Ectodermal cell (in vitro differentiated cells): ENCODE measurements around the gene FAR2.

Source experiments
- H3K27ac ChIP-seq: 2 replicates; pipeline ENCODE4 v1.7.0; 2013; ENCODE audit warnings: mild to moderate bottlenecking, low read depth, low read length; ENCODE audit not compliant: insufficient read depth, poor library complexity, severe bottlenecking
- H3K27me3 ChIP-seq: 2 replicates; pipeline ENCODE4 v1.7.0; 2013; ENCODE audit warnings: mild to moderate bottlenecking, low read length; ENCODE audit not compliant: insufficient read depth, control insufficient read depth, poor library complexity, severe bottlenecking
- H3K36me3 ChIP-seq: one replicate; pipeline ENCODE4 v1.7.0; 2013; ENCODE audit warnings: low read length; ENCODE audit not compliant: control insufficient read depth, insufficient read depth
- H3K4me1 ChIP-seq: one replicate; pipeline ENCODE4 v1.7.0; 2013; ENCODE audit warnings: low read length; ENCODE audit not compliant: control insufficient read depth, insufficient read depth
- H3K4me3 ChIP-seq: 2 replicates; pipeline ENCODE4 v1.7.0; 2013; ENCODE audit warnings: low read depth, low read length, control low read depth; ENCODE audit not compliant: insufficient read depth
- H3K9me3 ChIP-seq: 2 replicates; pipeline ENCODE4 v1.7.0; 2013; ENCODE audit warnings: mild to moderate bottlenecking, low read length, moderate library complexity; ENCODE audit not compliant: control insufficient read depth
- WGBS, 2 experiments: methylation state at CpG; one replicate each; pipeline ENCODE4 v1.1.7; 2013; ENCODE audit warnings: missing lambda C conversion rate in 2 of 2; 5-methylcytosine and 5-hydroxymethylcytosine counted together

Gene FAR2

GRCh38 chr12:29316752-29317151 is 167.7 kb downstream of the FAR2 start:
- no peak overlapping the region for H3K4me3 ChIP-seq
- H3K27ac ChIP-seq: no peak overlapping the region
- no peaks in the 10 kb centered on the region for H3K36me3 ChIP-seq
- peaks cover 2% of the 10 kb centered on the region for H3K4me1 ChIP-seq
- 65 to 73% methylated on average over 4 of the region's 4 CpGs for WGBS, 2 experiments
- H3K9me3 ChIP-seq: no peaks in the 10 kb centered on the region
- H3K27me3 ChIP-seq: no peaks in the 10 kb centered on the region

GRCh38 chr12:29317556-29318363 is 168.7 kb downstream of the FAR2 start:
- no peak overlapping the region for H3K4me3 ChIP-seq
- peaks cover 2% of the 10 kb centered on the region for H3K4me1 ChIP-seq
- H3K9me3 ChIP-seq: no peaks in the 10 kb centered on the region
- no peaks in the 10 kb centered on the region for H3K27me3 ChIP-seq
- no peaks in the 10 kb centered on the region for H3K36me3 ChIP-seq
- 67% methylated on average over 8 of the region's 8 CpGs for WGBS, 2 experiments
- H3K27ac ChIP-seq: no peak overlapping the region

- WGBS, 2 experiments: 100% methylated on average over 1 of the region's 2 CpGs
- no peak overlapping the region for H3K27ac ChIP-seq
- H3K36me3 ChIP-seq: no peaks in the 10 kb centered on the region
- no peak overlapping the region for H3K4me3 ChIP-seq
- no peaks in the 10 kb centered on the region for H3K27me3 ChIP-seq
- H3K9me3 ChIP-seq: no peaks in the 10 kb centered on the region
- H3K4me1 ChIP-seq: peaks cover 2% of the 10 kb centered on the region
Measured at GRCh38 chr12:29320295-29321085, 171.4 kb downstream of the FAR2 start.

GRCh38 chr12:29322157-29322556 is 173.1 kb downstream of the FAR2 start:
- no peak overlapping the region for H3K27ac ChIP-seq
- no peak overlapping the region for H3K4me3 ChIP-seq
- no peaks in the 10 kb centered on the region for H3K4me1 ChIP-seq
- H3K36me3 ChIP-seq: no peaks in the 10 kb centered on the region
- H3K9me3 ChIP-seq: no peaks in the 10 kb centered on the region
- no peaks in the 10 kb centered on the region for H3K27me3 ChIP-seq
- 91 to 94% methylated on average over 3 of the region's 3 CpGs for WGBS, 2 experiments

GRCh38 chr12:29329411-29329810 is 180.3 kb downstream of the FAR2 start:
- H3K4me1 ChIP-seq: no peaks in the 10 kb centered on the region
- no peaks in the 10 kb centered on the region for H3K36me3 ChIP-seq
- H3K4me3 ChIP-seq: no peak overlapping the region
- no peaks in the 10 kb centered on the region for H3K27me3 ChIP-seq
- no peak overlapping the region for H3K27ac ChIP-seq
- no peaks in the 10 kb centered on the region for H3K9me3 ChIP-seq
- WGBS, 2 experiments: 100% methylated on average over 1 of the region's 1 CpG; no CpG with 5 or more reads in 1 of the 2 experiments

GRCh38 chr12:29333178-29333577 is 184.1 kb downstream of the FAR2 start:
- Histone ChIP-seq H3K27ac (no peak overlapping the region), H3K4me3 (no peak overlapping the region), H3K9me3 (no peaks in the 10 kb centered on the region), H3K4me1 (no peaks in the 10 kb centered on the region), H3K36me3 (no peaks in the 10 kb centered on the region), H3K27me3 (no peaks in the 10 kb centered on the region)
- WGBS, 2 experiments: 0 to 14% methylated on average over 1 of the region's 1 CpG

GRCh38 chr12:29334937-29335336 is 185.9 kb downstream of the FAR2 start:
- no peaks in the 10 kb centered on the region for H3K4me1 ChIP-seq
- no peaks in the 10 kb centered on the region for H3K27me3 ChIP-seq
- WGBS, 2 experiments: 95 to 97% methylated on average over 2 of the region's 2 CpGs
- H3K36me3 ChIP-seq: no peaks in the 10 kb centered on the region
- no peak overlapping the region for H3K27ac ChIP-seq
- H3K9me3 ChIP-seq: no peaks in the 10 kb centered on the region
- H3K4me3 ChIP-seq: no peak overlapping the region

- H3K27me3 ChIP-seq: no peaks in the 10 kb centered on the region
- WGBS, 2 experiments: 91 to 94% methylated on average over 1 of the region's 1 CpG
- no peaks in the 10 kb centered on the region for H3K4me1 ChIP-seq
- H3K27ac ChIP-seq: no peak overlapping the region
- H3K4me3 ChIP-seq: no peak overlapping the region
- no peaks in the 10 kb centered on the region for H3K9me3 ChIP-seq
- H3K36me3 ChIP-seq: no peaks in the 10 kb centered on the region
Measured at GRCh38 chr12:29337325-29337724, 188.2 kb downstream of the FAR2 start.

GRCh38 chr12:29343022-29343799 is 194.1 kb downstream of the FAR2 start:
- H3K36me3 ChIP-seq: no peaks in the 10 kb centered on the region

More at GRCh38 chr12:29343022-29343799, 194.1 kb downstream of the FAR2 start:
- Histone ChIP-seq H3K4me1 (no peaks in the 10 kb centered on the region), H3K4me3 (no peak overlapping the region), H3K27me3 (no peaks in the 10 kb centered on the region), H3K27ac (no peak overlapping the region), H3K9me3 (no peaks in the 10 kb centered on the region)
- WGBS, 2 experiments: 88 to 100% methylated on average over 1 to 2 of the region's 2 CpGs
